Upper lobe of left lung (tissue), 4 donors: ENCODE data around the gene MAP3K10.

Experiments used
- POLR2A ChIP-seq, 4 donors: fragments of 450-650 bp; IDR thresholded peaks; one replicate each; pipeline ENCODE4 v1.5.1; 2016 to 2017; ENCODE audit warnings: antibody characterized with exemption in 4 of 4, mild to moderate bottlenecking in 2 of 4
- TF ChIP-seq, protein P1 (sequence below), 6 experiments: fragments of 450-650 bp in 4 of 6; fragments of 200-600 bp in 2 of 6; sonication (generic) in 2 of 6; IDR thresholded peaks; one replicate each; pipeline ENCODE4 v1.5.1; 2016 to 2019; ENCODE audit warnings: antibody characterized with exemption in 6 of 6

DNA sequence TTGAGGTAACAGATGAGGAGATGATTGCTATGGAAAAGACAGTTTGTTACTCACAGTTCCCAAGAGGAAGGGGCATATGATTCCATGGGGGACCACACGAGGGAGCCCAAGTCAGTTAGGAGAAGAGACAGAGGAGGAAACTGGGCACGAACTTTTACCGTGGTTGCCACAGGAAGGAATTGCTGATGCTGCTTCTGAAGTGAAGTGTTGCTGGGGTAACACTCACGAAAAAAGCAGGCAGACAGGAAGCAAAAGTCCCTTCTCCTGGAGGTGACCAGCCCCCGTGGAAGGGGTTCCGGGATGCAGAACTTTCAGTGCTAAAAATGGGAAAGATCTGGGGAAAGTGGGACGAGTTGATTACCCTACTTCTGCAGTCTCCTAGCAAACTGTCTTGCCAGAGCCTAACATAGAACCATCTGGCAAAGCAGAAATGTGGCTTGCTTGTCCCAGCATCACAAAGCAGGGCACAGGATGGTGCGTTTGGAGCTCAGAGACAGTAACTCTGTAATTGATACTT, 35.4 kb upstream of the MAP3K10 start:
- TF ChIP-seq, protein P1, sequence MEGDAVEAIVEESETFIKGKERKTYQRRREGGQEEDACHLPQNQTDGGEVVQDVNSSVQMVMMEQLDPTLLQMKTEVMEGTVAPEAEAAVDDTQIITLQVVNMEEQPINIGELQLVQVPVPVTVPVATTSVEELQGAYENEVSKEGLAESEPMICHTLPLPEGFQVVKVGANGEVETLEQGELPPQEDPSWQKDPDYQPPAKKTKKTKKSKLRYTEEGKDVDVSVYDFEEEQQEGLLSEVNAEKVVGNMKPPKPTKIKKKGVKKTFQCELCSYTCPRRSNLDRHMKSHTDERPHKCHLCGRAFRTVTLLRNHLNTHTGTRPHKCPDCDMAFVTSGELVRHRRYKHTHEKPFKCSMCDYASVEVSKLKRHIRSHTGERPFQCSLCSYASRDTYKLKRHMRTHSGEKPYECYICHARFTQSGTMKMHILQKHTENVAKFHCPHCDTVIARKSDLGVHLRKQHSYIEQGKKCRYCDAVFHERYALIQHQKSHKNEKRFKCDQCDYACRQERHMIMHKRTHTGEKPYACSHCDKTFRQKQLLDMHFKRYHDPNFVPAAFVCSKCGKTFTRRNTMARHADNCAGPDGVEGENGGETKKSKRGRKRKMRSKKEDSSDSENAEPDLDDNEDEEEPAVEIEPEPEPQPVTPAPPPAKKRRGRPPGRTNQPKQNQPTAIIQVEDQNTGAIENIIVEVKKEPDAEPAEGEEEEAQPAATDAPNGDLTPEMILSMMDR (IDR thresholded peaks at IDR 0.05) = peak in 1 of 6 experiments; percentile 9
- TF ChIP-seq POLR2A (IDR thresholded peaks at IDR 0.05) = no peak
